Gastroesophageal sphincter (tissue), 4 donors: ENCODE measurements around the gene TMEM201. TPM values are rescaled to one million over a fixed set of nuclear protein-coding genes. Genes with fewer than 3 reads are reported as not detected.

ENCODE experiments used
- ATAC-seq: fragments of 150-250 bp; one replicate; pipeline ENCODE4 v1.9.1; 2016; ENCODE audit warnings: mild to moderate bottlenecking, moderate library complexity
- H3K27ac ChIP-seq, 4 donors: fragments of 200-600 bp; sonication (generic) in 3 of 4; 1 replicate in 3 of 4; 2 replicates in 1 of 4; pipeline ENCODE4 v1.5.1; 2016 to 2019
- H3K27me3 ChIP-seq: fragments of 200-600 bp; sonication (generic); one replicate; pipeline ENCODE4 v1.5.1; 2019
- H3K36me3 ChIP-seq, 2 donors: fragments of 200-600 bp; sonication (generic); one replicate each; pipeline ENCODE4 v1.5.1; 2019; ENCODE audit warnings: control low read depth in 1 of 2
- H3K4me1 ChIP-seq, 3 donors: fragments of 200-600 bp; sonication (generic); 1 replicate in 2 of 3; 2 replicates in 1 of 3; pipeline ENCODE4 v1.5.1; 2016 to 2019; ENCODE audit warnings: control low read depth in 2 of 3
- H3K4me3 ChIP-seq, 2 donors: fragments of 200-600 bp; sonication (generic); one replicate each; pipeline ENCODE4 v1.5.1; 2019; ENCODE audit warnings: mild to moderate bottlenecking in 1 of 2, moderate library complexity in 1 of 2
- H3K9me3 ChIP-seq, 3 donors: fragments of 200-600 bp; sonication (generic); one replicate each; pipeline ENCODE4 v1.5.1; 2017 to 2019; ENCODE audit warnings: control low read depth in 2 of 3
- EP300 ChIP-seq: sonication (generic); formaldehyde crosslinking; IDR thresholded peaks from one replicate; pipeline ENCODE4 v1.6.1; 2017; ENCODE audit warnings: antibody characterized with exemption, mild to moderate bottlenecking
- POLR2A ChIP-seq, 2 donors: fragments of 450-650 bp; IDR thresholded peaks; one replicate each; pipeline ENCODE4 v1.6.1; 2017; ENCODE audit warnings: antibody characterized with exemption in 2 of 2, mild to moderate bottlenecking in 2 of 2, moderate library complexity in 1 of 2
- POLR2AphosphoS5 ChIP-seq: sonication (generic); formaldehyde crosslinking; IDR thresholded peaks from one replicate; pipeline ENCODE4 v1.6.1; 2017; ENCODE audit warnings: antibody characterized with exemption
- WGBS, 2 donors: methylation state at CpG; one replicate each; pipeline ENCODE4 v1.1.5; 2018; ENCODE audit warnings: low coverage in 1 of 2; 5-methylcytosine and 5-hydroxymethylcytosine counted together
- total RNA-seq, 4 donors: library from RNA; depleted of rRNA; stranded (reverse); fragments of >200 nt; gene quantifications; one replicate each; pipeline ENCODE4 v1.1.0, GENCODE V29; 2016
- TF ChIP-seq, protein P1 (sequence below), 4 experiments: fragments of 200-600 bp in 2 of 4; fragments of 450-650 bp in 2 of 4; sonication (generic) in 1 of 4; IDR thresholded peaks; one replicate each; pipeline ENCODE4 v1.5.1; 2017 to 2019; ENCODE audit warnings: antibody characterized with exemption in 4 of 4, mild to moderate bottlenecking in 2 of 4, moderate library complexity in 2 of 4

The TMEM201 gene
- total RNA-seq, 4 donors from 2014 or later, result 4.4 to 9.3 (median 5.5) TPM

DNA sequence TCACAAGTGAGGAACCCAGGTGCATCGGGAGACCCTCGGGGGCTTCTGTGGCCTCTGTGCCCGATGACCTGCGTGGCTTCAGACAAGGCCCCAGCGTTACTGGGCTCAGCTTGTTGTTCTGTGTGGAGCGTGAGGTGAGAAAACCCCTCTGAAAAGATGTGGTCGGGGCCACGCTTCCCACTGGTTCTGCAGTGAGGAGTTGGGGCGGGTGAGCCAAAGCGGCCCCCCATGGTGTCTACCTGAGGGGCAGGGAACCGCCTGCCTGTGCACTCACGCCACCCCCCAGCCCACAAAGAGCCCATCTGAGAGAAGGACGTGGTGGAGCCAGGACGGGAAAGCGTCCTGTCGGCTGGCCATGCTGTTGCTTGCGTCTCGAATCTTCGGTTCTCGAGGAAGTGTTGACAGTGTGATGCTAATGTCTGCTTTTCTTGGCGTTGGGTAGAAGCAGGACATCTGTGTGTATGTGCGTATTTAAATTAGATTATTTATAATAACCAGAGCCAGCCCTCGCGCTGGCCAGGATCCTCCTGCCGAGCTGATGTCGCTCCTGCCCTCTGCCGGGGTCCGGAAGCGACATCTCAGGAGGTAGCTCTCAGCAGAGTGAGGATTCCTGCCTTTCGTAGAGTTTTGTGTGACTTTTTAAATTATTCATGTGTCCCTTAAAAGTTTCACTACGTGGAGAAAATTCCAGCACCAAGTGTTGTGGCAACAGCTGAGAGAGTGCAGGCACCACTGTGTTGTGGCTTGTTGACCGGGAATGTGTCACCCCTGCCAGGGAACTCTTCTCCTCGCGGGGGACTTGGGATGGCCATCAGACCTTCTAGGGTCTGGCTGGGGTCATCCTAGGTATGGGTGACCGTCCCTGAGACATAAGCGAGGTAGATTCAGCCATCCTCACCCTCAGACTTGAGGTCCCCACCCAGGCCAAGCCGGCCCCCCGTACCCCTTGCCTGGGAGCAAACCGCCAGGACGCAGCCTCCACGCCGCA, 15.3 kb downstream of the TMEM201 start:
- Histone ChIP-seq H3K4me3 (no peak overlapping the region), H3K36me3 (peaks cover 0 to 95% of the 10 kb centered on the region in 2 donors), H3K27ac (no peak overlapping the region), H3K9me3 (no peaks in the 10 kb centered on the region), H3K4me1 (no peaks in the 10 kb centered on the region), H3K27me3 (no peaks in the 10 kb centered on the region)
- TF ChIP-seq EP300 (no peak), POLR2A (IDR thresholded peaks at IDR 0.05) (no peak), POLR2AphosphoS5 (no peak)
- TF ChIP-seq, protein P1, sequence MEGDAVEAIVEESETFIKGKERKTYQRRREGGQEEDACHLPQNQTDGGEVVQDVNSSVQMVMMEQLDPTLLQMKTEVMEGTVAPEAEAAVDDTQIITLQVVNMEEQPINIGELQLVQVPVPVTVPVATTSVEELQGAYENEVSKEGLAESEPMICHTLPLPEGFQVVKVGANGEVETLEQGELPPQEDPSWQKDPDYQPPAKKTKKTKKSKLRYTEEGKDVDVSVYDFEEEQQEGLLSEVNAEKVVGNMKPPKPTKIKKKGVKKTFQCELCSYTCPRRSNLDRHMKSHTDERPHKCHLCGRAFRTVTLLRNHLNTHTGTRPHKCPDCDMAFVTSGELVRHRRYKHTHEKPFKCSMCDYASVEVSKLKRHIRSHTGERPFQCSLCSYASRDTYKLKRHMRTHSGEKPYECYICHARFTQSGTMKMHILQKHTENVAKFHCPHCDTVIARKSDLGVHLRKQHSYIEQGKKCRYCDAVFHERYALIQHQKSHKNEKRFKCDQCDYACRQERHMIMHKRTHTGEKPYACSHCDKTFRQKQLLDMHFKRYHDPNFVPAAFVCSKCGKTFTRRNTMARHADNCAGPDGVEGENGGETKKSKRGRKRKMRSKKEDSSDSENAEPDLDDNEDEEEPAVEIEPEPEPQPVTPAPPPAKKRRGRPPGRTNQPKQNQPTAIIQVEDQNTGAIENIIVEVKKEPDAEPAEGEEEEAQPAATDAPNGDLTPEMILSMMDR (IDR thresholded peaks at IDR 0.05), result no peak
- ATAC-seq, result no peak
- 72 to 78% methylated on average over 11 to 12 of the region's 42 CpGs for WGBS, 2 donors

DNA sequence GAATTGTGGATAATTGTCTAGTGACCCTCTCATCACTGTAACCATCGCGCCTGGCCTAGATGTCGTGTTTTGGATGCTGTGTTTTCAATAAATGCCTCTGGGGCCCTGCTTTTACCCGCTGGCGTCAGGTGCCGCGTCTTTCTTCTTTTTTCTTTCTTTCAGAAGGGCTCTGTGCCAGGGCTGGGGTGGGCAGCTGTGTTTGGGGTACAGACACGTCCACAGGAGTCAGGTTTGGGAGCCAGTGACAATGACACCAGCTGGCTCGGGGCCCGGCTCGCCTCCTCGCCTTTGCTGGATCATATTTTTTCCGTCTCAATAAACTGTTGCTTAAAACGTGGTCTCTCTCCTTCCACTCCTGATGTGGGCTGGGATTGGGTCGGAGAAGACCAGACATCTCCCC, 16.1 kb downstream of the TMEM201 start:
- Histone ChIP-seq H3K27me3 (no peaks in the 10 kb centered on the region), H3K36me3 (peaks cover 0 to 95% of the 10 kb centered on the region in 2 donors), H3K9me3 (no peaks in the 10 kb centered on the region), H3K4me1 (no peaks in the 10 kb centered on the region), H3K4me3 (no peak overlapping the region), H3K27ac (no peak overlapping the region)
- TF ChIP-seq, protein P1 (IDR thresholded peaks at IDR 0.05), result no peak
- TF ChIP-seq POLR2AphosphoS5 (no peak), EP300 (no peak), POLR2A (IDR thresholded peaks at IDR 0.05) (no peak)
- 80 to 87% methylated on average over 1 to 7 of the region's 15 CpGs for WGBS, 2 donors
- ATAC-seq, result no peak

DNA sequence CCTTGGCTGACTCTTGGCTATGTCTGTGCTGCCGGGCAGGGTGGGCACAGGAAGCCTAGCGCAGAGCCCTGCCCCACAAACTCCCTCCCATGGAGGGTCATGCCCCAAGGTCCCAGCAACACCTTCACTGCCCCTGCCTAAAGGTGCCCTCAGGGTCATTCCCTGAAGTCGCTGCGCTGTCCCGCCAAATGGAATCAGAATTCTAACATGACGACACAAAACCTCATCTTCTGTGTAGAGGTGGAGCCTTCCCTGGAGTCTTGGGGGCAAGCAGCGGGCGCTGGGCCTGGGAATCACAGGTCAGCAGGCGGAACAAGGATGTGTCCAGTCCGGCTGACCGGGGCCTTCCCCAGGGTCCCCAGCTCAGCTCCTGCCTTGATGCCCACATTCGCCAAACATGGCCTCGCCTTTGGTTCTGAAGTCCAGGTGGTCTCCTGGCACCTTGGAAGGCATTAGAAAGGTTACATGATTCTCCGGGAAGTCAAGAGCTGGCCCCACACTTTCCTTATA, 17.3 kb downstream of the TMEM201 start:
- TF ChIP-seq EP300 (no peak), POLR2A (IDR thresholded peaks at IDR 0.05) (no peak), POLR2AphosphoS5 (no peak)
- TF ChIP-seq, protein P1 (IDR thresholded peaks at IDR 0.05), result no peak
- Histone ChIP-seq H3K27me3 (no peaks in the 10 kb centered on the region), H3K36me3 (peaks cover 0 to 95% of the 10 kb centered on the region in 2 donors), H3K9me3 (no peaks in the 10 kb centered on the region), H3K4me3 (no peak overlapping the region), H3K27ac (no peak overlapping the region), H3K4me1 (no peaks in the 10 kb centered on the region)
- WGBS, 2 donors, result 90% methylated on average over 2 of the region's 14 CpGs; no CpG with 5 or more reads in 1 of the 2 donors
- no peak for ATAC-seq

DNA sequence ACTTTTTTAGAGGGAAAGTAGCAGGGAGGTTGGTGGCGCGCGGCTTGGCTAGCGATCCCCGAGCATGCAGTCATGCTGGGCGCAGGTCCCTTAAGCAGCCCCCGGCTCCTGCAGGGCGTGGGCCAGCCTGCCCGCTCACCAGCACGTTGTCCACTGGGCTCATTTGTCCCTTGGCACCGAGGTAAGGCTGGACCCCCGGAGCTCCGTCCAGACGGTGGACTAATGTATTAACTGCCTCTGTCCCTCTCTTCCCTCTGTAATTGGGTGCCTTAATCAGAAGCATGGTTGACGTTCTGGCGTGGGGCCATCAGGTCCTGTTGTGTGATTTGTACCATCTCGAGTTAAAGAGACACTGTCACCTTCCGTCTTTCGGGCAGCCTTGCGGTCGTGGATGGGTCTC, 17.7 kb downstream of the TMEM201 start:
- WGBS, 2 donors, result 86% methylated on average over 8 of the region's 21 CpGs; no CpG with 5 or more reads in 1 of the 2 donors
- Histone ChIP-seq H3K4me3 (no peak overlapping the region), H3K27me3 (no peaks in the 10 kb centered on the region), H3K27ac (no peak overlapping the region), H3K36me3 (peaks cover 0 to 95% of the 10 kb centered on the region in 2 donors), H3K4me1 (no peaks in the 10 kb centered on the region), H3K9me3 (no peaks in the 10 kb centered on the region)
- ATAC-seq, result no peak
- no peak for TF ChIP-seq POLR2AphosphoS5
- no peak for TF ChIP-seq POLR2A (IDR thresholded peaks at IDR 0.05)
- TF ChIP-seq EP300, result no peak
- TF ChIP-seq, protein P1 (IDR thresholded peaks at IDR 0.05), result no peak
